ENCODE results near the gene SVOP.
"Not testable (repeated sequence)": the region's sequence is repeated elsewhere in the genome, so short reads cannot be mapped to it uniquely, and the experiment has no call there.

SVOP gene

DNA sequence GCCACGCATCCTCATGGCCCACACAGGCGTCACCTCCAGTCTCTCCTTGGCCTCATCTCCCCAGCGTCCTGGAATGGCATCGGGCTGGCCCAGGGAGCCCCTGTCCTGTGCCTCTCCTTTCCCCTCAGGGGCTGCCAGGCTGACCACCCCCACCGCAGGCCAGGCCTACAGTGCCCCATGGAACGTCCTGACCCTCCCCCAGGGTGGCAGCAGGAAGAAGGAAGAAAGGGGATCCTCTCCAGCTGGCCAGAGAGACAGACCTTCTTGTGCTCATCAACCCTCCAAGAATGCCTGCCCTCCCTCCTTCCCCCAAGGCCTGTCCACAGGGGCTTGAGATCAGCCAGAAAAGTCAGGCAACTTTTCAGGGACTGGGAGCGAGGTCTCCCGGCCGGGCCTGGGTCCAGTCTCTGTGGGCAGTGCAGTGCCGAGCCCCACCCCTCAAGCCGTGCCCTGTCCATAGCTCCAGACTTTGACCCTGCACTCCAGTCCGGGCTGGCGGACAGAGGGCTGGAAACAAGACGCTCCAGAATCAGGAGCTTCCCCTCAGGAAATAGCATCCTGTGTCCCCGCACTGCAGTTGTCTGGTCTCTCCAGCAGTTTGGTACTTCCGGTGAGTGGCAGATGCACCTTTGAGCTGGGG lies 141.1 kb downstream of the SVOP start, which contains the start of gene DAO:
DAO (plus strand) TSS at position 478 of the 640 bp plus-strand sequence. CDS start 4,915 bp downstream, outside the sequence.
- no peak for DNase-seq

DNA sequence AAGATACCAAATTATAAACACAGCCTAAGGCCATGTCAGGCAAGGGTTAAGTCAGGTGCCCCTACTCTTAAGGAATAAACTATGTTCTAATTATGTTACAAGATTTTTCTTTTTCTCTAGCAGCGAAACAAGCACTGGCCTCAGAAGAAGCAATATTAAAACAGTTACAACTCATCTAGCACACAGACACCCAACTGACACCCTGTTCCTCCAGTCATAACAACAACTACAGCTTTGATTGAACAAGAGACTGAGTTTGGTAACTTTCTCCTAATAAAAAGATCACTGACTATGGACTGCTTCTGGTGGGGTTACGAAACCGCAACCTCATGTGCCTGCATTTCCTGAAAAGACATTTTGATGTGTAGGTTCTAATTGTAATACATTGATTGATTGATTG lies 144.3 kb downstream of the SVOP start:
- no peak for DNase-seq

DNA sequence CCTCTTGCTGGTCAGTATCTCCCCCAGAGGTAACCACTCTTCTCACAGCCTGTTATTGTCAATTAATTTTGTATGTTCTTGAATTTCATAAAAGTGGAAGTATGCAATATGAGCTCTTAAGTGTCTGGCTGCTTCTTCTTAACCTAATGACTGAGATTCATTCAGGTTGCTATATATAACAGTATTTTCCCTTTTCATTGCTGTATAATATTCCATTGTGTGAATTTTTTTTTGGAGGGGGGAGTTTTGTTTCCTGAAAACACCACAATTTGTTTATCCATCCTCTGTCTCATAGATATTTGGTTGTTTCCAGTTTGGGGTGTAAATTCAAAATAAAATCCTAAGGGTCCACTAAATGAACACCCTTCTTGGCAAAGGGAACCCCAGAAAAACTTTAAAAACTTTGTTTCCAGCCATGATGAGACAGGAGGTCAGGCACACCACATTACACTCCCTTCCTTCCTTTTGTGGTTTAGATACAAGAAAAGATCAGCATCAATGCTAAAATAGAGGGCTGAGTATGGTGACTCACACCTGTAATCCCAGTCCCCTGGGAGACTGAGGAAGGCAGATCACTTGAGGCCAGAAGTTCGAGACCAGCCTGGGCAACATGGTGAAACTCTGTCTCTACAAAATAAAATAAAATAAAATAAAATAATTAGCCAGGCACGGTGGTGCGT lies 145.0 kb downstream of the SVOP start:
- no peak for DNase-seq

DNA sequence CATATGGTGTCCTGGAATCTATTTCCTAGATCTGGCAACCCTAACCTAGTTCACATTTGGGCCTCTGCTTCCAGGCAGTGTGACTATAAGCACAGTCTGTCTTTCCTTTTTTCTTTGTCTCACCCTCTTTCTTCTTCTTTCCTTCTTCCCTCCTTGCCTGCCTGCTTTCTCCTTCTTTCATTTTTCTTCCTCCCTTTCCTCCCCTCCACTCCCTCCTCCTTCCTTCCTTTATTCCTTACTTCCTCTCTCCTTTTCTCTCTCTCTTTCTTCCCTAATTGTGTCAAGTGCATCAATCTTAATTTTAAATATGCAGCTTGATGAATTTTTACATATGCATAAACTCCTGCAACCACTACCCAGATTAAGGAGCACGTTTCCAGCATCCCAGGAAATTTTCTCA lies 145.6 kb downstream of the SVOP start:
- DNase-seq = no peak

GRCh38 chr12:108868781-108869180 lies 152.1 kb downstream of the SVOP start:
- DNase-seq = no peak

DNA sequence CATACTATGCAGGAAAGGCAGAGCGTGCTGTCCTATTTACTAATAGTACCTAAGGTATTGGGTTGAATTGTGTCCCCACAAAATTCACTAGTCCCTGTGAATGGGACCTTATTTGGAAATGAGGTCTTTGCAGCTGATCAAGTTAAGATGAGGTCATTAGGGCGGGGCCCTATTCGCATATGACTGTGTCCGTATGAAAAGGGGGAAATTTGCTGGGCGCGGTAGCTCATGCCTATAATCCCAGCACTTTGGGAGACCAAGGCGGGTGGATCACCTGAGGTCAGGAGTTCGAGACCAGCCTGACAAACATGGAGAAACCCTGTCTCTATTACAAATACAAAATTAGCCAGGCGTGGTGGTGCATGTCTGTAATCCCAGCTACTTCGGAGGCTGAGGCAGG lies 154.8 kb downstream of the SVOP start:
- not testable (repeated sequence) for DNase-seq

GRCh38 chr12:108865169-108865568 lies 155.7 kb downstream of the SVOP start:
- DNase-seq = no peak

DNA sequence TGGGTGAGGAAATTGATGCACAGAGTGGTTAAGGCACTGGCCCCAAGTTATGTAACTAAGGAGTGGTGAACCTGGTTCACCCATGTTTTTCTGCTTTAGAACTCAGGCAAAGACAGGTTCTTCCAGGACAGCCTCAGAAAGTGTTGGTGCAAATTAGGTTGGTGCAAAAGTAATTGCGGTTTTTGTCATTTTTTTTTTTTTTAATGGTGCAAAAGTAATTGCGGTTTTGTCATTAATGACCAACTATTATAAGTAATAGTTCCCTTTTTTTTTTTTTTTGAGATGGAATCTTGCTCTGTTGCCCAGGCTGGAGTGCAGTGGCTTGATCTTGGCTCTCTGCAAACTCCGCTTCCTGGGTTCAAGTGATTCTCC lies 158.3 kb downstream of the SVOP start:
- DNase-seq = no peak

GRCh38 chr12:108861878-108862587 lies 158.8 kb downstream of the SVOP start:
- no peak for DNase-seq

DNA sequence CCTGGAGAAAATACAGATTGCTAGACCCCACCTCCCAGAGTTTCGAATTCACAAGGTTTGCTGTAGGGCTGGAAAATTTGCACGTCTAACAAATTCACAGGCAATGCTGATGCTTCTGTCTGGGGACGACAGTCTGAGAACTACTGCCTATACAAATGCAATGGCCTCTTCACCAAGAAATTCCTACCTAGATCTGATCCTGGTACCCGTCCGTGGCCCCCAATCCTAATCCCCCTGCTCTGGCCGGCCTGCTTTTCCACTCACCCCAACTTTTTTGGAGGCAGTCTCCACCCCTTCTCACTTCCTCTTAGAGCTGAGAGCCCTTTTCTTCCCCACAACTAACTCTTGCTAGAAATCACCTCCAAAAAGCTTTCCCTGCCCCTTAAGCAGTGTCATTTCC lies 160.4 kb downstream of the SVOP start:
- no peak for DNase-seq

GRCh38 chr12:108859923-108860291 lies 161.0 kb downstream of the SVOP start:
- DNase-seq = no peak

DNA sequence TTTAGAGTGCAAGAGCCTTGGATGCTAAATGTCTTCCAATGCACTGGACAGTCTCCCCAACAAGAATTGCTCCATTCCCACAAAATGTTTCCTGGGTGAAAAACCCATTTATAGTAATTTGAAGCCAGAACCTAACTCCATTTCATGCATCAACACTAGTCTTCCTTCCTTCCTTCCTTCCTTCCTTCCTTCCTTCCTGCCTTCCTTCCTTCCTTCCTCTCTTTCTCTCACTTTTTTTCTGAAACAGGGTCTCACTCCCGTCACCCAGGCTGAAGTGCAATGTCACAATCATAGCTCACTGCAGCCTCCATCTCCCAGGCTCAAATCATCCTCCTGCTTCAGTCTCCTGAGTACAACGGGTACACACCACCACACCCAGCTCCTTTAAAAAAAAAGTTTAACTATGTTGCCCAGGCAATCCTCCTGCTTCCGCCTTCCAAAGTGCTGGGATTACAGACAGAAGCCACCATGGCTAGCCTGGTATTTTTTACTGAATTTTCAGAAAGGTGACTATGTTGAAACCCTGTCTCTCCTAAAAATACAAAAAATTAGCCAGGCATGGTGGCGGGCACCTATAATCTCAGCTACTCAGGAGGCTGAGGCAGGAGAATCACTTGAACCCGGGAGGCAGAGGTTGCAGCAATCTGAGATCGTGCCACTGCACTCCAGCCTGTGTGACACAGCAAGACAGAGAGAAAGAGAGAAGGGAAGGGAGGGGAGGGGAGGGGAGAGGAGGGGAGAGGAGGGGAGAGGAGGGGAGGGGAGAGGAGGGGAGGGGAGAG lies 161.5 kb downstream of the SVOP start:
- DNase-seq = not testable (repeated sequence)

- no peak for DNase-seq
Observed at GRCh38 chr12:108858311-108859074, 162.4 kb downstream of the SVOP start.
